GM18870 (cell line): ENCODE measurements around the gene POLR2L.

Experiments used
- ATAC-seq: cut with Tn5 transposase; IDR thresholded peaks from one replicate; pipeline ENCODE4 v1.9.1; 2021; ENCODE audit warnings: moderate library complexity; ENCODE audit not compliant: unreplicated experiment

Gene POLR2L

DNA sequence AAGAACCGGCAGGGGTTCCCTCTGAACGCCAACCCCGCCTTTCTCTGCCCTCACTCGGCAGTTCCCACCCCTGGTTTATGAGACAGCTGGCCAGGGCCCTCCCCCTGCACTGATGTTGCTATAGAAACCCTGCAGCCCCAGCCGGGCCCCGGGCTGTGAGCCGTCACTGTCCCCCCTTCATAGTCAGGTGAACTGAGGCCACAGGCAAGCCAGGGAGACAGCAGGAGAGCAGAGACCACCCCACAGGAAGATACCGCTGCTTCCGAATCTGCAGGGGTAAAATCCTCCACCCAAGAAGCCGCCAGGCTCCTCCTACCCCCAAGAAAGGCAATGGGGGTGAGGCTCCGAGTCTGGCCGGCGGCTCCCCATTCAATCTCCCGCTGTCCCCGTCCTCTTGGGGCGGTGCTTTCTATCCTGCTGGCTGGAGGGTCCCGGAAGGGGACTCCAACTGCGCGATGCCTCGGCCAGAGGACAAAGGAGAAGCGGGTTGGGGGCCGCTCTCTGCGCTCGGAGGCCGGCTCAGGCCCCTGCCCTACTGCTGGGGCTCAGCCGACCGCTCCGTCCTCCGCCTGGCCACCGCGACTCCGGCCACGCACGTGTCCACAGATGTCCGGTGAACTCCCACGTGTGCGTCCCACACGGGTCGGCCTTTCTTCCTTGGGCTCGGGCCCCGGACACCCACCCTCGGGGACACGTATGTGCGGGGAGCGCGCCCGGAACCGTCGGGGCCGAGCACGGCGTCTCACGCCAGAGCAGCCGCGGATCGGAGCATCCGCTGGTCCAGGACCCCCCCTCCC, 44.8 kb downstream of the POLR2L start:
- ATAC-seq = peak; percentile 44

DNA sequence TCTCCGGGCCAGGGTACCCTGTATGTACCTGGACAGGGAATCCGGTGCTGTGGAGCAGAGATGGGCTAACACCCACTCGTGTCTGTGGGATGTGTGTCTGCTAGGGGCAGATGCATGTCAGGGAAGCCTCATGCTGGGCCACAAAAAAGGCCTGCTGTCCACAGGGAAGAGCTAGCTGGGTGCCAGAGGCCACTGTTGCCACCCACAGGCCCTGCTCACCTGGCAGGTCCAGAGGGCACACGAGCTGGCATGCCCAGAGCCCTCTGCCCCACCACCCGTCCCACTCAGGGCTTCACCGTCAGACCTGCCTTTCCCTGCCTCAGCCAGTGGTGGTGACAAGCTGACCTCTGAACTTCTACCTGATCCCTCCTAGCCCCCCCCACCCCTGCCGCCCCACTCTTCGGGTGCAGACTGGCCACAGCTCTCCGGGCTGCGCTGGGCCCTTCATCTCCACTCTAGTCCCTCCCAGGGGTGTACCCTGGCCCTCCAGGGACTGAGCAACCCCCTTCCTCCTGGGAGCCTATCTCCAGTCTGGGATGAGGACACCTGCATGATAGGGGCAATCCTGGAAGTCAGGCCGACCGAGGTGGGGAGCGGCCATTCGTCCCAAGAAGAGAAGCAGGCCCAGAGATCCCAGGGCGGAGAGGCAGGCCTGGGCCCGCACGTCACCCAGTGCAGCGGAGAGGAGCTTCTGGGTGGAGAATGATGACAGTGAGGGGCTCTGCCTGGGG, 45.6 kb downstream of the POLR2L start:
- ATAC-seq = no peak

DNA sequence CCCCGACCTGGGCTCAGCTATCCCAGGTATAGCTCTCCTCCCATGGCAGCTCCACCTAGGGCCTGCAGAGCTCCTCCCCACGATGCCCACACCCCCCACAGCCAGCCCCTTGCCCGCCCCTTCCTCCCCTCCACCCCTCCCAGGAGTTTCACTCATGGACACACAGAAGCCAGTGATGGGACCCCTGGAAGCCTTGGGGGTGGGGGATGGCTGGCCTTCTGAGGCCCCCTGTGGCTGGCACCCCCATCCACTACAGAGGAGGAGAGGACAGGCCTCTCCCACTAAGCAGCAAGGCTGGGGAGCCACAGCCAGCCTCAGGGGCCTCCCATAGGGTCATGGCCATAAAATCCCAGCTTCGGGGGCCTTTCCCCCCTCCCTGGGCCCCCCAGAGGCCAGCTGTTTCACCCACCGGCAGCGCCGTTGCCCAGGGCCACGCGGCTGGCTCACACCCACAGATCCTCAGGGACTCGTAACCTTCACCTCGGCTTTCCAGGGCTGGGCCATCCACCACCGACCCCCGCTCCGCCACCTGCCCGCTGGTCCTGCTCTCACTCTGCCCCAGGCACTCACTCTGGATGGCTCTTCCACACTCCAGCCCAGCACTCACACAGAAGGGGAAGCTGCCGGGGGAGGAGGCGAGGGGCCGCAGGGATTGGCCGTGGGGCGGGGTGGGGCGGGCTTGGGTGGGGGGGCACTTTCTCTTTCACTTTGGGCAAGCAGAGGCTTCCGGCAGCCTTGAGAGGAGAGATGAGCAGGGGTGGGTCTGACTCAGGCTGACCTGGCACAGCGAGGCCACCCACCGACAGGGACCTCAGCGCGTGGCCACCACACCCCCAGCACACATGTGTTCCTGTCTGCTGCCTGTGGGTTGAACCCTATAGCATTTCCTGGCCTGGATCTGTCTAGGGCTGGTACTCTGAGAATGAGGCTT, 46.4 kb downstream of the POLR2L start:
- no peak for ATAC-seq

DNA sequence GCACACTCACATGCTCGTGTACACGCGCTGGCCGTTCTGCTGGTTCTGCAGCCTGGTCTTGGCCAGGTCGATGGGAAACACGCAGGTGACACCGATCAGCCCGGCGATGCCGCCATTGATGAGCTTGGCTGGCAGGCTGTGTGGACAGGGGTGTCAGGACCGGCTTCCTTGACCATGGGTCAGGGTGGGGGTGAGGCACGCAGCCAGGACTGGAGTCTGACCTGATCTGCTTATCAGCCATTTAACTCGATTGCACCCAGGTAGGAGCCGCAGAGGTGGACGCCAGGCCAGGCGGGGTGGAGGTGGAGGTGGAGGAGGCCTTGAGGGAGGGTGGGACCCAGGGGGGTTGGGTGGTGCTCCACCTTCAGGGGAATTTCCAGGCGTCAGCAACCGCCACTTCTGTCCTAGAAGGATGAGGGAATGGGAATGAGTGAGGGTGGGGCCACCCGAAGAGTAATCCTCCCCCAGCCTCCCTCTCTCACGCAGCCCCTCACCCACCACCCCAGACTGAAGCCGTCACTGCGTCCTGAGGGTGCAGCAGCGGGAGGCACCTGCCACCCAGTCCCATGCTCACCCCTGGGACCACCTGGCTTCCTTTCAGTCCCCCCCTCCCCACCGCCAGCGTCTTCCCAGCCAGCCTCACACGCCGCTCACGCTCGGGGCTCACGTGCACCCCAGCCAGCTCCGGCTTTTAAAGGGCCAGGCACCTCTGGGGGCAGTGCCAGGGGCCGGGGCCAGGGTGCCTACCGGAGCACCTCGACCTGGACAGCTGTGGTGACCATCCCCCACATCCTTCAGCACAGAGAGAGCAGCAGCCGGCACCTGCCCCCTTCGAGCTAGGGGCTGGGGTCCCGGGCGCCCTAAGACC, 47.3 kb downstream of the POLR2L start:
- no peak for ATAC-seq

DNA sequence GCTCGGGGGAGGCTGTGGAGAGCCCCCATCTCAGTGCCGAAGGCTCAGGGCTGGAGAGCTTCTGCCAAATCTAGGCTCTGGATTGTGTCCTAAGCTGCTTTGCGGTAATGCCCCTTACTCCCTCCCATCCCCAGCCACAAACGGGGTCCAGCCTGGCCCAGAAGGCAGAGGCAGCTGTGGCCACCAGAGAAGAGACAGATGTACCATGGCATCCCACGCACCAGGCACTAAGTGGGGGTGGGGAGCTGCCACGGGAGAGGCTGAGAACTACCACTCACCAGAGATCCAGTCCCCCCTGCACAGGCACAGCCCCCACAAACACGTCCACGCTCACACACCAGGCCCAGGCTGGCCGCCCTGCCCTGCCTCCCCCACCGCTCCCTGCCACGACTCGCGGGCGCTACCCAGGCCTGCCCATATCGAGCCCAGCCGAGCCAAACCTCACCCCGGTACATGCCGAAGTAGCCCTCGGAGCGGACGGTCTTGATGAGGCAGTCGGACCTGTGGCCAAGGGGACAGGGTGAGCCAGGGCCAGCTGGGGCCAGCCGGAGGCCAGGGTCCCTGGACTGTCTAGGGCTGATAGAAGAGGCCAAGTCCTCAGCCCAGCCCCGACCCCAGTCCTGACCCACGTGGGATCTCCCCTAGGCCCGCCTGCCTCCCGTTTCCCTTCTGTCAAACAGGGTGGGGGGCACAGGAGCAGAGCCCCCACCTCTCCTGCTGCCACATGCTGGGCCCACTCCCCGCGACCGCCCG, 48.1 kb downstream of the POLR2L start:
- no peak for ATAC-seq

DNA sequence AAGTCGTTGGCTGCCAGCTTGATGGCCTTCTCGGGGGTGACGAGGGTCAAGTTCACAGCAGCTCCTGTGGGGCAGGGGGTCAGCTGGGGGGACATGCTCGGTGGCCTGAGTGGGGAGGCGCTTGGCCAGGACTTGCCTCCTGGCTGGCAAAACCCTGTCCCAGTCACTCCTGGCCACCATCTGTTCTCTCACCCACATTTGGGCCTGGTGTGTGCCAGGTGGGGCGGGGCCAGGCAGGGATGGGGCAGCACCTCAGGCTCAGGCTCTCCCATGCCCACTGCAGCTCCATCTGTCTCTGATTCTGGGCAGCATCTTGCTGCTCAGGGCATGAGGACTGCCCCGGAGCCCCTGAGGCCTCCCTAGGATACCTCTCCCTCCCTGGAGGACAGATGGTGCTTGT, 48.8 kb downstream of the POLR2L start:
- no peak for ATAC-seq

DNA sequence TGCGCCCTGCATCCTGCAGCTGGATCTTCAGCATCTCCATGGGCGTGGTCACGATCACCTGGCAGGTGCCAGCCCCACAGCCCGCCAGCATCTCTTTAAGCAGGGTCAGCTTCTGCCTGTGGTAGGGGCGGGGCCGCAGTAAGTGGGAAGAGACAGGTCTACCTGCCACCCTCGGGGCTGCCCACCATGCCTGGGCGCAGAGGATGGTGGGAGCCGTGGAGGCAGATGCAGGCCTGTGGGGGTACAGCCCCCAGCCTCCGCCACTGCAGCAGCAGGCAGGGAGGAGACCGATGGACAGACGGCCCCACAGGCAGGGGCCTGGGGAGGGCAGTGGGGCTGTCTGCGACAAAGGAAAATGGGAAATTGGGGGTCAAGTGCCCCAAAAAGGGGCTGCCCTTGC, 49.5 kb downstream of the POLR2L start:
- no peak for ATAC-seq

DNA sequence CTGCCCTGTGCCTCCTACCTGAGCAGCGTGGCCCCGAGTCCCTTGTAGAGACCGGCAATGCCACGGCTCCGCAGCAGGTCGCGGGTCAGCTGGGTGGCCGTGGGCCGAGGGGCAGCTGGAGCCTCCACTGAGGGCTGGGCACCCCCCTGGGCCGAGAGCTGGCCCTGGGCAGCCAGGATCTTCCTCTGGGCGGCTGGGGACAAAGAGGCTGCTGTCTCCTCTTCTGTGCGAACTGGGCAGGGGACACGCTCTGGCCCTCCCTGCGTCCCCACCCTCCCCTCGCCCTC, 49.9 kb downstream of the POLR2L start:
- ATAC-seq = no peak

DNA sequence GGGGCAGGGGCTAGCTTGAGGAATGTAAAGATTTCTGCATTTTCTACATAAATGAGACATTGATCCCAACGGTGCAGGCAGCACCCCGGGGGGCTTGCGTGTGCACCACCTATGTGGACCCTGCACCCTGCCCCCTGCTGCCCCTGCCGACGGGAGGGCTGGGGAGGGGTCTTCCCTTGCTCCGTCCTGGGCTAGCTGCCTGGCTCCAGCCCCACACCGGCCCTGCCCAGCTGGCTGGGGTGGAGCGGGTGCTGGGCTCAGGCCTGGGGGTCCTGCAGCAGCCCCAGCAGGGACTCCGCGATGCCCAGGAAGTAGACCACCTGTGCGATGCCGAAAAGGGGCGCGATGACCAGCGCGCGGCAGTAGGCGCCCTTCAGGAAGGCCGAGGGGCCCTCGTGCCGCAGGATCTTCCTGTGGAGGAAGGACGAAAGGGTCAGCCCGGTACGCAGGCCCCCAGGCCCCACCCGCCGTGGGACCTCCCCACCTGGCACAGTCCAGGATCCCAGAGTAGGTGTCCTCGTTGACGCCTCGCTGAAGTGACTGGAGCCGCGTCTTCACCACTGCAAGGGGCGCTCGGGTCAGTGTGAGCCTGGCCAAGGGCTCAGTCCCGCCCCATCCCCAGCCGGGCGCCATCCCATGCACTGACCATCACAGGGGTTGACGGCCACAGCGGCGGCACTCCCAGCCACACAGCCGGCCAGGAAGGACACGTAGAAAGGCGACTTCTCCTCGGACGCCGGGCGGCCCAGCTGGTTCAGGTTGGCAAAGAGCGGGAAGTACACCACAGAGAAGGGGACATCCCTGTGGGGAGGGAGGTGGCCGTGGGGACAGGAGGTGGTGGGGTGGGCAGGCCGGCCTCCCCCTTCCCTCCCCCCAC, 50.4 kb downstream of the POLR2L start:
- ATAC-seq = no peak

DNA sequence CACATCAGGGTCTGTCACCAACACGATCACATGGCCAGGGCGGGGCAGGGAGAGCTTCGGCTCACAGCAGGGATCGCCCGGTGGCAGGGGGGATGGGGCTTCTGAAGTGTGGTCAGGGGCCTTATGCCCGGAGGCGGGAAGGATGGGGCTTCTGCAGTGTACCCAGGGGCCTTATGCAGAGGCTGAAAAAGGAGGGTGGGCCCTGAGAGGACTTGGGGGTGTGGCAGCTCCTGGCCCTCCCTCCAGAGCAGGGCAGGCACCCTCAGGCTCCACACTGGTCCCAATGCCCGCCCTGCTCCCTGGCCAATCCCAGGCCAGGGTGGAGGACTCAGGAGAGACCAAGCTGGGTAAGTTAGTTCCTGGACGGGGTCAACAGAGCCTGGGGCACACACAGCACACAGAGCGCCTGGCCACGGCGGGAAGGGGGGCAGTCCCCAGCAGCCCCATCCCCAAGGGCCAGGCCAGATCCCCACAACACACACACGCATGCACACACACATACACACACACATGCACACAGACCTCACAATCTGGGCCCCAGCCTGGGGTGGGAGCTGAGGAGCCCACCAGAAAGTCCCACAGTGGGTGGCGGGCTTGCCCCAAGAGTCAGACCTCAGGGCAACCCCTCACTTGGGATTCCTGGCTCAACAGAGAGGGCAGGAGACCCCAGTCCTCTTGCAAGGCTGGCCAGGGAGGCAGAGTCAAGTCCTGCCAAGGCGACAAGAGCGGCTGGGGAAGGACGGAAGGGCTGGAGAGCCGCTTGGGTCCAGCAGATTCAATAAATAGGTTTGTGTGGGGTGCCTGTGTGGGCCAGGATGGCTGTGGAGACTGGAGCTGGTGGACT, 51.4 kb downstream of the POLR2L start:
- ATAC-seq = no peak

DNA sequence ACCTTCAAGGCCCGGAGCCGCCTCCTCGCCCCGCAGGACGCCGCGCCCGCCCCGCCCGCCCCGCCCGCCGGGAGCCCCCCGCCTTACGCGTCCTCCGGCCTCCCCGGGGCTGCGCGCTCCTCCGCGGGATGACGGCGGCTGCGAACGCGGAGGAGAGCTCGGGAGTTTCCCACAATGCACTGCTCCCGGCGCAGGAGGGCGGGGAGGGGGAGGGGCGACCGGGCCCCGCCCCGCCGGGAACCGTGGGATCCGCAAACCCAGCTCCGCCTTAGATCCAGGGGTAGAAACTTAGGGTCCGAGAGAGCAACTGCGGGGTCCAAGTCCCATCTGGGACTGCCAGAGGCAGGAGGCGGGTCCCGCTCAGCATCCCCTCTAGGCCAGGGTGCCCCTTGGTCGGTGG, 52.4 kb downstream of the POLR2L start, which contains the start of gene CEND1:
Gene CEND1 (minus strand): TSS at position 148 of the 400 bp plus-strand sequence. CDS start 1,514 bp downstream, outside the sequence.
- ATAC-seq = no peak
